Breast epithelium (tissue), 3 donors: ENCODE data around the gene REM2.

Experiments
- POLR2AphosphoS5 ChIP-seq, 3 donors: sonication (generic); formaldehyde crosslinking; IDR thresholded peaks; one replicate each; pipeline ENCODE4 v1.6.1; 2017; ENCODE audit warnings: antibody characterized with exemption in 3 of 3
- TF ChIP-seq, protein P1 (sequence below), 3 donors: fragments of 450-650 bp; IDR thresholded peaks; one replicate each; pipeline ENCODE4 v1.5.1; 2016 to 2017; ENCODE audit warnings: antibody characterized with exemption in 3 of 3, mild to moderate bottlenecking in 3 of 3, moderate library complexity in 3 of 3

GRCh38 chr14:22843123-22843925, 39.7 kb upstream of the REM2 start:
- no peak for TF ChIP-seq POLR2AphosphoS5 (IDR thresholded peaks at IDR 0.05)
- TF ChIP-seq, protein P1, sequence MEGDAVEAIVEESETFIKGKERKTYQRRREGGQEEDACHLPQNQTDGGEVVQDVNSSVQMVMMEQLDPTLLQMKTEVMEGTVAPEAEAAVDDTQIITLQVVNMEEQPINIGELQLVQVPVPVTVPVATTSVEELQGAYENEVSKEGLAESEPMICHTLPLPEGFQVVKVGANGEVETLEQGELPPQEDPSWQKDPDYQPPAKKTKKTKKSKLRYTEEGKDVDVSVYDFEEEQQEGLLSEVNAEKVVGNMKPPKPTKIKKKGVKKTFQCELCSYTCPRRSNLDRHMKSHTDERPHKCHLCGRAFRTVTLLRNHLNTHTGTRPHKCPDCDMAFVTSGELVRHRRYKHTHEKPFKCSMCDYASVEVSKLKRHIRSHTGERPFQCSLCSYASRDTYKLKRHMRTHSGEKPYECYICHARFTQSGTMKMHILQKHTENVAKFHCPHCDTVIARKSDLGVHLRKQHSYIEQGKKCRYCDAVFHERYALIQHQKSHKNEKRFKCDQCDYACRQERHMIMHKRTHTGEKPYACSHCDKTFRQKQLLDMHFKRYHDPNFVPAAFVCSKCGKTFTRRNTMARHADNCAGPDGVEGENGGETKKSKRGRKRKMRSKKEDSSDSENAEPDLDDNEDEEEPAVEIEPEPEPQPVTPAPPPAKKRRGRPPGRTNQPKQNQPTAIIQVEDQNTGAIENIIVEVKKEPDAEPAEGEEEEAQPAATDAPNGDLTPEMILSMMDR (IDR thresholded peaks at IDR 0.05): no peak
